Activated CD4-positive, alpha-beta T cell treated with anti-CD3 and anti-CD28 coated beads for 24 hours (primary cell): ENCODE results near the gene KNDC1.

ENCODE experiments used
- DNase-seq, 2 donors: peaks; one replicate each; pipeline ENCODE4 v3.0.0-alpha.2; 2020; ENCODE audit warnings: low read depth in 2 of 2

KNDC1 gene

GRCh38 chr10:133239990-133240389 lies 80.0 kb downstream of the KNDC1 start:
- DNase-seq = no peak

DNA sequence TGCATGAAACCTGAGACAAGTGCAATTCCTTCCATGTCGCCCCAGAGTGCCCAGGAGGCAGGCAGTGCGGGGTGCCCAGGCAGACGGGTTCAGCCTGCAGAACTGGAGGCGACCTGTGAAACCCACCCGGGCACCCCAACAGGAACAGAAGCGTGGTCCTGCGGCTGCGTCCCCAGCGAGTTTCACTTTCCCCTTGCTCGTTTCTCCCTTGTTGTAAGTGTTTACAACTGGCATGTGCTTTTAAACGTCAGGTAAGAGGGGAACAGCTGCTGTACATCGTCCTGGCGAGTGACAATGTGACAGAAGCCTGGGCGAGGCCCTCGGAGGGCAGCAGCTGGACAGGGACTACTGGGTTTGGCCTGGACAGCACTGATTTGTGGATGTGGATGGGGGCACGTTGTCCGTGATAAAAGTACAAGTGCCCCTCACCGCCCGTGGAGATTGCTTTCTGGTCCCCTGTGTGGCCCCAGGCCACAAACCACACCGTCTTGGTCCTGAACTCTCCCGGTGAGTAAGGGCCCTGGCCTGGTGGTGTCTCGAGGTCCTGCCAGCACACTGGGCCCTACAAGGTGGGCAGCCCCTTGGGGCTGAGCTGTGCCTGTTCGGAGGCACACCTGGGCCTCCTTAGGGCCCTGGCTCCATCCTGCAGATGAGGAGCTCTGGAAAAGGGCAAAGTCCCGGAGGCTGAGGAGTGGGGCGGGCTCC lies 81.6 kb downstream of the KNDC1 start:
- no peak for DNase-seq

DNA sequence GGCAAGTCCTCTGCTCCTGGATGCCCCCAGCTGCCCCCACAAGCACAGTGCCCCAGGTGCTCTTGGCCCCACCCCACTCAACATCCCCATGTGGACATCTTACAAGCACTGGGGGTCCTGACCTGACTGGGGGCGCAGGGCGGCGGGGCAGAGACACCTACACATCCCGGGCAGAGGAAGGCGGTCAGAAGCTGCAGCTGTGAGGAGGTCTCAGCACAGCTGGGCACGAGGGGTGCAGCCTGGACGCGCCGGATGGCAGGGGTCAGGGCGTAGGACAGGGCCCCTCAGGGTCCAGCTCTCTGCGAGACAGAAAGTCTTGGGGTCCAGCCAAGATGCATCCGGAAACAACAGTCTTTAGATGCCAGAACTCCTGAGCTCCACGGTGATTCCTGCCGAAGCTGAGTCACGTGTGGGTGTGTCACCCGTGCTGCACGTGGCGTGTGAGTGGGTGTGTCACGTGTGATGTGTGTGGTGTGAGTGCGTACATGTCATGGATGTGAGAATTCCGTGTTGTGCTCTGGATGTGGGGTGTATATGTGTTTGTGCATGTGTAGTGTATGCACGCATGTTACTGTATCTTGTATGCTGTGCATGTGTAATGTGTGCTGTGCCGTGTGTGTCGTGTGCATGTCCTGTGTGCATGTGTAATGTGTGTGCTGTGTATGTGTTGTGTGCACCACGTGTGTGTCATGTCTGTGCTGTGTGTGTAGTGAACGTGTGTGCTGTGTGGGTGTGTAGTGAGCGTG lies 82.8 kb downstream of the KNDC1 start:
- no peak for DNase-seq

DNA sequence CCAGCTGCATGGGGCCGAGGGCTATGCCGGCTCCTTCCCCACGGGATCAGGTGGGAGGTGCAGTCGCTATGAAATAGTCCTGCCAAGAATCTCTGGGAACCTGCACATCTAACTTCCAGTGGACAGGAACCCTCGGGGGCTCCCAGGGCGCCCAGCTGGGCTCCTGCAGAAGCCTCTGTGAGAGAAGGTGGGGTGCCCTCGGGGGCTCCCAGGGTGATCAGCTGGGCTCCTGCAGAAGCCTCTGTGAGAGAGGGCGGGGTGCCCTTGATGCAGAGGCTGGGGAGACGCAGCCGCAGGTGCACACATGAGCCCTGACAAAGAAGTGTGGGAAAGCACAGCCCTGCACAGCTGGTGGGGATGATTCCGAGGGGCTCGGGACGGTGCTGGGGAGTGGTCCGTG lies 83.6 kb downstream of the KNDC1 start:
- DNase-seq = no peak

GRCh38 chr10:133245439-133246235 lies 85.6 kb downstream of the KNDC1 start:
- no peak for DNase-seq

DNA sequence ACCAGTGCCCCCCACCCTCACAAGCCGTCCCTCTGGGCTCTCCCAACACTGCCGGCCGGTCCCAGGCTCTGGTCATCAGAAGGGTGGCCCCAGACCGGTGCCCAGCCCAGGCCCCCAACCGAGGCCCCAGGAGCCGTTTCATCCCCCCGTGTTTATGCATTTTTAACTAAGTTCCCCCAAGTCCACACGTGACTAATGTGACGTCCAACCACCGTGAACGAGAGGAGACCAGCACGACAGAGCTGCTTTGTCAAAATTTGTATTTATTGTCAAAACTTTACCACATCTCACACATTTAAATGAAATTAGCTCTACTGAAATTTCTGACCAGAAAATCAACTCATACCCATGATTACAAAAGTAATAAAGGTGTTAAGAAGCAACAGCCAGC lies 86.2 kb downstream of the KNDC1 start:
- DNase-seq = no peak

DNA sequence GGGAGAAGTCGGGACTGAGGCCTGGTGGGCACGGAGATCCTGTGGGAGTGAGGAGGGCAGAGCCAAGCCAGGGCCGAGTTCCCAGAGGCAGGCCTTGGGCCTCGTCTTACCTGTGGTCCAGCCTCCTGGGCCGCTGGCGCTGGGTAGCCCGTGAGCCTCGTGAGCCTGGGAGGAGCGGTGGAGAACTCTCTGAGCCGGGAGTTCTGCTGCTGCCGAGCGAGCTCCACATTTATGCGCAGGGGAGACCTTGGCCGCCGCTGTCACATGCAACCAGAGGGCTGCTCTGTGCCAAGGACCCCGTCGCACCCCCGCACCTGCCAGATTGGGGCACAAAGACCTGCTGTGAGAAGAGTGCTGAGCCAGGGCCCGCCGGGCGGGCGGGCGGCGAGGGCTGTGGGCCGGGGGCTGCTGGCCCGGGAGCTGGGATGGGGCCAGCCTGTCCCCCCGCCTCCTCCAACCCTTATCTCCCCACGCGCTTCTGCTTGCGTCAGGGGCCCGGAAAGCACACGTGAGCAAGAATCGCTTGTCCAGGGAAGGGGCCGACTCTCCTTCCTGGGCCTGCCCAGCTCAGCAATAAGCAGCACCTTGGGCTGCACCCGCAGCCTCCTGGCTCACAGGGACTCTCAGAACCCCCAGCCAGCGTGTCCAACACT lies 87.8 kb downstream of the KNDC1 start:
- DNase-seq = no peak

DNA sequence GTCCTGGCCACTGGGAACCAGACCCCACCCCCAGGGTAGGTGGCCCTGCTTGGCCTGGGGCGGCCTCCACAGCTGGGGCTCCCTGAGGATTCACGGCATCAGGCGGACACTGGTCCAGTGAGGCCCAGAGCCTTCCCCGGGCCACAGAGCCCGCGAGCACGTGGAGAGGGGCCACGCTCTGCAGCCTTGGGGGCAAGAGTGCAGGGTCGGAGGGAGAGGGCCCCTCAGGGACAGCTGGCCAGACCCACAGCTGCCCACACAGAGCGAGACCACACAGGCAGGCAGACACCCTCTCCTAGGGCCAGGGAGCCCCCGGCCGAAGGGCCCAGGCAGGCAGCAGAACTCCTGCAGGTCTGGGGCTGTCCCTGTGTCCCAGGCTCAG lies 88.3 kb downstream of the KNDC1 start:
- DNase-seq = no peak

GRCh38 chr10:133249094-133249780 lies 89.2 kb downstream of the KNDC1 start:
- DNase-seq = no peak

- no peak for DNase-seq
Observed at GRCh38 chr10:133249975-133250754, 90.1 kb downstream of the KNDC1 start.

DNA sequence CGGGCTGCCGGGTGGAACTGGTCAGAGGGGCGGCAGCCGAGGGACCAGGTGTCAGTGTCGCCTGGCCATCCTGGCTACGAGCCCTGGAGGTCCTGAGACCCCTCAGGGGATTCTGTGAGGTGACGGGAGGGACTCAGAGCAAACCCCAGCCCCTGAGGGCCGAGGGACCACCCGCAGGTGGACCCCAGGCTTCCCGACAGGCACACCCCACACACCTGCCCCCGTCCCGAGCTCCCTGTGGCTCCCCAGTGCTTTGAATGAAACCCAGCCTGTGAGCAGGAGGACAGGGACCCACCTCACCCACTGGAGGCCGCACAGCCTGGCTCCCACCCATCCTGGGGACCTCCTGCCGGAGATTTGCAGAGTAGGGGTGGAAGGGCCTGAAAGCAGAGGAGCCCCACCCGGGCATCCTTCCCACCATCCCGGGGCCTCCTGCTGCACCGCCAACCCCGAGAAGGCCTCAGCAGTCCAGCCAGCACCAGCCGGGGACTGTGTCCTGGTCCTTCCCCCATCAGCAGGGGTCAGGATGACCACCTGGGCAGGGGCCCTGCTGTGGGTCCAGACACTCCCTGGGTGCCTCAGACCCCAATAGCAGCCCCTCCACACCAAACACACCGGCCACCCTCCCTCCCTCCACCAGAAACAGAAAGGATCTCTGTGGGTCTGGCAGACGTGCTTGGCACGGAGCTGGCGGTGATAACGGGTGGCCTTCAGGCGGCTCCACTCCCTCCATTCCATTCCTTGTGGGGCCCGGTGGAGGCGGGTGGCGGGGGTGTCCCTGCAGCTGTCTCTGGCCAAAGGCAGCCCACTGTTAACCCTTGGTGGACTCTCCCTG lies 91.6 kb downstream of the KNDC1 start:
- DNase-seq = no peak

DNA sequence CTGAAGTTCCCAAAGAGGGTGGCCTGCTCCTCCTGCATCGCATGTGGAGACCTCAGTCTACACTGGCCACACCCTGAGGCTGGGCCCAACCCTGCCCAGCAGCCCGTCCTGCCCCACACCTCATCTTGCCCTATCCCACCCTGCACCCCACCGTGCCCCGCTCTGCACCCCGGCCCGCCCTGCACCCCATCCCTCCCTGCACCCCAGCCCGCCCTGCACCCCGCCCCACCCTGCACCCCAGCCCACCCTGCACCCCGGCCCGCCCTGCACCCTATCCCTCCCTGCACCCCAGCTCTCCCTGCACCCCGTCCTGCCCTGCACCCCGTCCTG lies 92.2 kb downstream of the KNDC1 start:
- no peak for DNase-seq

DNA sequence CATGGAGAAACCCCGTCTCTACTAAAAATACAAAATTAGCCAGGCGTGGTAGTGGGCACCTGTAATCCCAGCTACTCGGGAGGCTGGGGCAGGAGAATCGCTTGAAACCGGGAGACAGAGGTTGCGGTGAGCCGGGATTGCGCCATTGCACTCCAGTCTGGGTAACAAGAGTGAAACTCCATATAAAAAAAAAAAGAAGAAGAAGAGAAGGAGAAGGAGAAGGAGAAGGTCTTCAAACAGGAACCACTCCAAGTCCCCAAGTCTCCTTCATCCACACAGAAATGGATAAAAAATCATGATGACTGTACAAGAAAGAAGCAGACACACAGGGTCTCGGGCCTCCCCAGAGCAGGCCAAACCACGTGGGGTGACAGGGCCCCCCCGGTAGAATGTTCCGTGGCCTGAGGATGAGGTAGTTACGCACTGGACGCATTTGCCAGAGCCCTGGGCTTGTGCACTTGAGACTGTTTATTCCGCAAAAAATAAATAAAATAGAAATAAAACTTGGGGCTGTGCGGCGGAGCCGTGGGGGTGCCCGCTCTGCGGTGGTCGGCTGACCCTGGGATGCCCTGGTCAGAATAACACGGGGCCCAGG lies 93.4 kb downstream of the KNDC1 start:
- DNase-seq = no peak

GRCh38 chr10:133254421-133255120 lies 94.6 kb downstream of the KNDC1 start:
- no peak for DNase-seq

DNA sequence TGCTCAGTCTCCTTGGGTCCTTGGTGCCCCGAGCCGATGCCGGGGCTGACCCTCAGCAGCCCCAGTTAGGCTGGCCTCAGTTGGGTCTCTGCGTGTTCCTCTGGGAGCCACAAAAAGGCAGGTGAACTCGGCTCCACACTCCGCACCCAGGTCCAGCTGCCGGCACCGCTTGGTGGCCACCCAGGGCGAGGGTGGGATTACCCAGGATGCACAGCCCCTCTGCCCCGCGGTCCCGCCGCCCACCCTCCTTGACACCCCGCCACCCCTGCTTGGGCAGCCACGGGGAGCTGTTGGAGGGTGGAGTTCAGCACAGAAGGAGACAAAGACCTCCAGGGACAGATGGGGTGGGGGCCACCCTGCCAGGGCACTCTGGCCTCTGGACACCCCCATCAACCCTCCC lies 95.3 kb downstream of the KNDC1 start:
- no peak for DNase-seq

DNA sequence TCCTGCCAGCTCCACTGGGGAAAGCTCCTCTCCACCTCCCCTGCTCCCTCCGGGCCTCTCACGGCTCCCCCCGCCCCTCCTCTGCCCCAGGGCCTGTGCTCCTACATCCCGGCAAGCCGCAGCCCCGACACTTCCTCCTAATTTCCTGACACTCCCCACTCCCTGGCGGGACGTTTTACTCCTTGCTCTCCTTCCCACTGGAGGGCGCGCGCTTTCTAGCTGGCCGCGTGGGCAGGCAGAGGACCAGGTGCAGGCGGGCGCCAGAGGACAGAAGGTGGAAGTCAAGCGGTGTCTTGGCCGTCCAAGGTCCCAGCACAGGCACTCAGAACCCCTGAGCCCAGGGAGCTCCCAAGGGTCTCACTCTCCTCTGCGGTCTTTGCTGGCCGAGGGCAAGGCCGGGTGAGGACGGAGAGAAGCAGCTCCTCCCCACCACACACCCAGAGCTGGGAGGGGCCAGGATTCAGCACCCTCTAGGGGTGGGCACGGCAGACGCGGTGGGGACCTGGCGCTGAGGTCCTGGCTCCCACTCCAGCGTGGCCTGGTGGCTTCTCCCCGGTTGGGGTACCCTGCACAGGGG lies 97.6 kb downstream of the KNDC1 start:
- DNase-seq = no peak

DNA sequence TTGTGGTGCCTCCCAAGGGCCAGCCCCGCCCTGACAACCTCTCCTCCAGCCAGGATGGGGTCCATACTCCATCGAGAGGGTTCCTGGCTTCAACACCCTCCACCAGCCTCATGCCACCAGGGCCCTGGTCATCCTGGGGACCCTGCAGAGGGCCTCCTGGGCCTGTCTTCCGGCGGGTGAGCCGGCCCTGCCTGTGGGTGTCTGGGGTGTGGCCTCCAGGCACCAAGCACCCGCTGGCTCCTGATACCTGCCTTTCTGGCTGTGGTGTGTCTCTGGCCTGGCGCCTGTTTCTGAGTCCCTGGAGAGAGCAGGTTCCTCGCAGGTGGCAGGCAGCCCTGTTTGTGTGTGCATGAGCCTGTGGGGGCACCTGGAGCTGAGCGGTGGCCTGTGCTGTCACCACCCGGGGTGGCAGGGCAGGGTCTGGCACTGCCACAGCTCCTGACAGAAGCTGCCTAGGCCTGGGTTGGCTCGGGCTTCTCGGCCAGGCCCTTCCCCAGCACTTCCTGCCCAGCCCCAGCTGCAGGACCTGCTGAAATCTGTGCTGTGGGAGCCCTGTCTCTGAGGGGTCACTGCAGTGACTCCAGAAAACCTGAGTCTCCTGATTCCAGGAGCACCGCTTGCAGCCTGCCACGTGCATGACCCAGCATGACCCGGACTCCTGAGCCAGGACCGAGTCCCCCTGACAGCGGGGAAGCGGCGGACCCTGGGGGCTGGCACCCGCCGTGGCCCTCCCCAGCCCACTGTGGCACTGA lies 98.2 kb downstream of the KNDC1 start:
- no peak for DNase-seq
